Hippocampal formation (tissue), 2 donors: ENCODE results near the gene HES4.
"Not testable (repeated sequence)": the region's sequence is repeated elsewhere in the genome, so short reads cannot be mapped to it uniquely, and the experiment has no call there.

Experiments used
- DNase-seq, 2 donors: peaks; one replicate each; lab custom pipeline; 2025; lab: John Stamatoyannopoulos, UW

The HES4 gene

DNA sequence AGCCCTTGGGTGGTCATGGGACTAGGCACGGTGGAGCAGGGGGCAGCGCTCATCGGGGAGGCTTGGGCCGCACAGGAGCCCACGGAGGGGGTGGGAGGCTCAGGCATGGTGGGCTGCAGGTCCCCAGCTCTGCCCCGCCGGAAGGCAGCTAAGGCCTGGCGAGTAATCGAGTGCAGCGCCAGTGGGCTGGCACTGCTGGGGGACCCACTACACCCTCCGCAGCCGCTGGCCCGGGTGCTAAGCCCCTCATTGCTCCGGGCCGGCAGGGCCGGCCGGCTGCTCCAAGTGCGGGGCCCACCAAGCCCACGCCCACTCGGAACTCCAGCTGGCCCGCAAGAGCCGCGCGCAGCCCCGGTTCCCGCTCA is 18.4 kb upstream of the HES4 start:
- DNase-seq, result not testable (repeated sequence)

DNA sequence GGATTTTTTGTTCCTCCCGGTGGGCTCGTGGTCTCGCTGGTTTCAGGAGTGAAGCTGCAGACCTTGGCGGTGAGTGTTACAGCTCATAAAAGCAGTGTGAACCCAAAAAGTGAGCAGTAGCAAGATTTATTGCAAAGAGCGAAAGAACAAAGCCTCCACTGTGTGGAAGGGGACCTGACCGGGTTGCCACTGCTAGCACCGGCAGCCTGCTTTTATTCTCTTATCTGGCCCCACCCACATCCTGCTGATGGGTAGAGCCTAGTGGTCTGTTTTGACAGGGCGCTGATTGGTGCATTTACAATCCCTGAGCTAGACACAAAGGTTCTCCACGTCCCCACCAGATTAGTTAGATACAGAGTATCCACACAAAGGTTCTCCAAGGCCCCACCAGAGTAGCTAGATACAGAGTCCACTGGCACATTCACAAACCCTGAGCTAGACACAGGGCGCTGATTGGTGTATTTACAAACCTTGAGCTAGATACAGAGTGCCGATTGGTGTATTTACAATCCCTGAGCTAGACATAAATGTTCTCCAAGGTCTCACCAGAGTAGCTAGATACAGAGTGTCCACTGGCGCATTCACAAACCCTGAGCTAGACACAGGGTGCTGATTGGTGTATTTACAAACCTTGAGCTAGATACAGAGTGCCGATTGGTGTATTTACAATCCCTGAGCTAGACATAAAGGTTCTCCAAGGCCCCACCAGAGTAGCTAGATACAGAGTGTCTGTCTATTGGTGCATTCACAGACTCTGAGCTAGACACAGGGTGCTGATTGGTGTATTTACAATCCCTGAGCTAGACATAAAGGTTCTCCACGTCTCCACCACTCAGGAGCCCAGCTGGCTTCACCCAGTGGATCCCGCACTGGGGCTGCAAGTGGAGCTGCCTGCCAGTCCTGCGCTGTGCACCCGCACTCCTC is 17.8 kb upstream of the HES4 start:
- DNase-seq, result not testable (repeated sequence)

DNA sequence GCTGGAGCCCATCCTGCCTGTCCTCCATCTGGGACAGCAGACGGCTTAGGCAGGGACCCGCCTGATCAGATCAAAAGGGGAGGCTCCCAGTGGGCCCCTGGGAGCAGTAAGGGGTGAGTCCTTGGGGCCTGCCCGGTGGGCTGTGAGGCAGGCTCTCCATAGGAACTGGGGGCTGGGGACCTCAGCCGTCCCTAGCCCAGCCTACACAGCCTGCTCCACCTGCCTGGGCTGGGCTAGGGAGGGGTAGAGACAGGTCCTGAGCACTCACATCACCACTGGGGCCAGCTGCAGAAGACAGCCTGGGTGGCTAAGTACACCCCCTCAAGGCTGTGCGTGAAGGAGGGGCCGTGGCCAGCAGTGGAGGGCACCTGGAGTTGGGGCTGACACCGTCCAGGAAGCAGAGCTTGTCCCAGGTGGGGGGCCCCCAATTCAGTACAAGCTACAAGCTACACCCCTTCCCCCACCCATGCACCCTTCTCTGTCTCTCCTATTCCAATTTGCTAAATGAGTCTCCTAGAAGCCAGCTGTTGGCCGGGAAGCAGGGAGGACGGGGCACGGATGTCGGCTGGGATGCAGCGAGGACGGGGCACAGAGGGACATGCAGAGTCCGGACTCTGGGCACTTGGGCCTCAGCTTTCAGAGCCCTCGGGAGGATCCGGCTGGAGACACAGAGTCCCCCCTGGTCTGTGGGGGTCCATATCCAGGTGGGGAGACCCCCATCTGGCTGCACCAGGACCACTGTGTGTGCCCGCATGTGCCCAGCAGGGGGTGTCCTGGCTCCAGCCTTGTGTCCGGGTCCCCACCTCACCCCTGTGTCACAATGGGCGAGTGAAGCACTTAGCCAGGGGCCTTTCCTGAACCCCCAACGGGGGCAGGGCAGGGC is 15.1 kb upstream of the HES4 start:
- DNase-seq, result no peak

DNA sequence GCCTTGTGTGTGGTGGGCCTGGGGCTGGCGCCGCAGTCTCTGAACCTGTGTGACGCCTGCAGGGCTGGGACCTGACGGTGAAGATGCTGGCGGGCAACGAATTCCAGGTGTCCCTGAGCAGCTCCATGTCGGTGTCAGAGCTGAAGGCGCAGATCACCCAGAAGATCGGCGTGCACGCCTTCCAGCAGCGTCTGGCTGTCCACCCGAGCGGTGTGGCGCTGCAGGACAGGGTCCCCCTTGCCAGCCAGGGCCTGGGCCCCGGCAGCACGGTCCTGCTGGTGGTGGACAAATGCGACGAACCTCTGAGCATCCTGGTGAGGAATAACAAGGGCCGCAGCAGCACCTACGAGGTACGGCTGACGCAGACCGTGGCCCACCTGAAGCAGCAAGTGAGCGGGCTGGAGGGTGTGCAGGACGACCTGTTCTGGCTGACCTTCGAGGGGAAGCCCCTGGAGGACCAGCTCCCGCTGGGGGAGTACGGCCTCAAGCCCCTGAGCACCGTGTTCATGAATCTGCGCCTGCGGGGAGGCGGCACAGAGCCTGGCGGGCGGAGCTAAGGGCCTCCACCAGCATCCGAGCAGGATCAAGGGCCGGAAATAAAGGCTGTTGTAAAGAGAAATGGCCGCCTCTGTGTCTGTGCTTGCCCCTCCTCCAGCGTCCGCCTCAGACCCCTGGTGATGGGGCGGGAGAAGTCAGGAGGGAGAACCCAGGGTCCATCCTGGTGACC is 14.2 kb upstream of the HES4 start:
- no peak for DNase-seq

DNA sequence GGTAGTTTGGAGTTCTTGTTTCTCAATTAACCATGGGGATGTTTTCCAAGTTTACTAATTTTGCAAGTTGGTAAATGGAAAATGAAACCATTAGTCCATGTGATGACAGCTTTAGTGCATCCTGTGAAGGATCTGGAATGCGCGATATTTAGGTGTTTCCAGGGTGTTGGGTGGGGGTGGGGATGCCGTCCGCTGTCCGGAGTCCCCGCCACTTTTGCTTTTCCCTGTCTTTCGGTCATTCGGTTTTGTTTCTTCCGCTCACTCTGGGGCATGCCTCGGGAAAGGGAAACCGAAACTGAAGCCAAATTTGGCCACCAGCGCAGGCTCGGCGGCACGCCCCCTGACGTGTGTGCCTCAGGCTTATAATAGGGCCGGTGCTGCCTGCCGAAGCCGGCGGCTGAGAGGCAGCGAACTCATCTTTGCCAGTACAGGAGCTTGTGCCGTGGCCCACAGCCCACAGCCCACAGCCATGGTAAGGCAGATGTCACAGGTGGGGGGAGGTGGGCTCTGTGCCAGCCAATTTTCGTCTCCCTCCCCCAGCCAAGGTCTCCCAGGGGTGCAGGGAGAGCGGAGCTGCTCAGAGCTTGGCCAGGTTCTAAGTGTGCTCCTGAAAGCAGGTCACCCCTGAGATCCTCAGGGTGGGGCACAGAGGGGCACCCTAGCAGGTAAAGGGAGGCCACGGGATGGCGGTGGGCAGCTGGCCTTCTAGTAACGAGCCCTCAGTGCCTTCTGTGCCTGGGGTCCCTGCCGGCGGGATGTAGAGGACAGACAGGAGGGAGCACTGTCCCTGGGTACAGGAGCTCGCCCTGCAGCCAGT is 13.4 kb upstream of the HES4 start, which contains the start of gene ISG15:
Gene ISG15 (plus strand): TSS at position 393 of the 817 bp plus-strand sequence. CDS start 77 bp downstream, at position 470.
- DNase-seq, result peak; percentile 44 to 70

DNA sequence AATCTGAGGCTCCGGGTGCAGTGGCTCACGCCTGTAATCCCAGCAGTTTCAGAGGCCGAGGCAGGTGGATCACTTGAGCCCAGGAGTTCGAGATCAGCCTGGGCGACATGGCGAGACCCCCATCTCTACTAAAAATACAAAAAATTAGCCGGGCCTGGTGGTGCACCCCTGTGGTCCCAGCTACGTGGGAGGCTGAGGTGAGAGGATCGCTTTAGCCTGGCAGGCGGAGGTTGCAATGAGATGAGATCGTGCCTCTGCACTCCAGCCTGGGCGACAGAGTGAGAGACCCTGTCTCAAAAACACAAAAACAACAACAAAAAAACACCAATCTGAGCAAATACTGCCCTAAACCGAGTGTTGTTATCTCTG is 12.8 kb upstream of the HES4 start:
- not testable (repeated sequence) for DNase-seq

DNA sequence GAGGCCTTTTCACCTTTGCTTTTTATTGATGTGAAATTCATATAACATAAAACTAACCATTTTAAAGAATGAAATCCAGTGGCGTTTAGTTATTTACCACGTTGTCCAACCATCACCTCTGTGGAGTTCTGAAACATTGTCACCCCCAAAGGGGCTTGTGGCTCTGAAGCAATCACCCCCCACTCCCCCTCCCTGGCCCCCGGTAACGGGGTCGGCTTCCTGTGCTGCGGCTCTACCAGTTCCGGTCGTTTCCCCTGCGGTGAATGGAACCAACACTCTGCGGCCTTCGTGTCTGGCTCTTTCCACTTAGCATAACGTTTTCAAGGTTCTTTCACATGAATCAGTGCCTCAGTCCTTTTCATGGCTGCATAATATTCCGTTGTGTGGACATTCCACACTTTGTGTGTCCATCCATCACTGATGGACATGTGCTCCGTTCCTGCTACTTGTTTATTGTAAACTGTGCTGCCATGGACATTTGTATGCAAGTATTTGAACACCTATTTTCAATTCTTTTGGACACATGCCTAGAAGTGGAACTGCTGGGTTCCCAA is 11.6 kb upstream of the HES4 start:
- DNase-seq, result no peak

DNA sequence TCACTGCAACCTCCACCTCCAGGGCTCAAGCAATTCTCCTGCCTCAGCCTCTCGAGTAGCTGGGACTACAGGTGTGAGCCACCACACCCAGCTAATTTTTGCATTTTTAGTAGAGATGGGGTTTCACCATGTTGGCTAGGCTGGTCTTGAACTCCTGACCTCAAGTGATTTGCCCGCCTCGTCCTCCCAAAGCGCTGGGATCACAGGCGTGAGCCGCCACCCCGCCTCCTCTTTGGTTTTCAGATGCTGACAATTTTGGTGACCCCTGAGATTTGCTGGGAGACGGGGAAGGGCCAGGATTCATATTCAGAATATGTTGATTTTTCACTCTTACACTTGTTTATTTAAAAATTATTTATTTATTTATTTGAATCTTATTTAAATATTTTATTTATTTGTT is 10.2 kb upstream of the HES4 start:
- DNase-seq, result not testable (repeated sequence)

DNA sequence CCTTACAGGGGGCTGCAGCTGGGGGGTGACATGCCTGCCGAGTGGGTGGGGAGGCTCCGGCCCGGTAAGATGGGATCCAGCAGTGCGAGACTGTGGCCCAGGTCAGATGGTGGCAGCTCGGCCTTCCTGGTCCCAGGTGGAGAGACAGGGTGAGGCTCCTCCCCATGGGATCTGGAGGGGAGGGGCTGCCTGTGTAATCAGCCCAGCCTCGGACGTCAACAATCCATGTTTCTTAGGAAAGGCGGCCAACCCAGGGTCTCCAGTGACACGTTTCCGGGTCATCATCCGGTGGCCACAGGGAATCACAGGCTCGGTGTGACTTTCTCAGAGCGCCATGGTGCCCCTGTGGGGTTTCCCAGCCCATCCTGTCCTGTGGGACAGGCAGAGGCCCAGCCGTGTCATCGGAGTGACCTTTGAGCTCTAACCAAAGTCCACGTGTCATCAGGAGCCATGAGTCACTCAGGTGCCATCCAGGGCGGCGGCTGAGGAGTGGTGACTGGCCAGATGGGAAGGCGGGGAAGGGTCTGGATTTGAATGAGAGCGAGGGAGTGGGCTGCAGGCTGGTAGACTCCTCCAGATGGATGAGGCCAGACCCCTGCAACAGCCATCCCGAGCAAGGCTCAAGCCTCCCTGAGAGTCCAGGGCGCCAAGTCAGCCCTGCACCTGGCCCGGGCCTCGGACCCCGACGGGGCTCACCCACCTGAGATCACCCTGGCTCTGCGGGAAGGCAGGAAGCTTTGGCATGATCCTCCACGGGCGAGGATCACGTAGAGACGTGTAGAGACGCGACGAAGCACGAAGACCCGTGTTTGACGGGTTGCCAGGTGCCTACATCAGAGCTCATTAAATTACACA is 6.6 kb upstream of the HES4 start:
- DNase-seq, result no peak

DNA sequence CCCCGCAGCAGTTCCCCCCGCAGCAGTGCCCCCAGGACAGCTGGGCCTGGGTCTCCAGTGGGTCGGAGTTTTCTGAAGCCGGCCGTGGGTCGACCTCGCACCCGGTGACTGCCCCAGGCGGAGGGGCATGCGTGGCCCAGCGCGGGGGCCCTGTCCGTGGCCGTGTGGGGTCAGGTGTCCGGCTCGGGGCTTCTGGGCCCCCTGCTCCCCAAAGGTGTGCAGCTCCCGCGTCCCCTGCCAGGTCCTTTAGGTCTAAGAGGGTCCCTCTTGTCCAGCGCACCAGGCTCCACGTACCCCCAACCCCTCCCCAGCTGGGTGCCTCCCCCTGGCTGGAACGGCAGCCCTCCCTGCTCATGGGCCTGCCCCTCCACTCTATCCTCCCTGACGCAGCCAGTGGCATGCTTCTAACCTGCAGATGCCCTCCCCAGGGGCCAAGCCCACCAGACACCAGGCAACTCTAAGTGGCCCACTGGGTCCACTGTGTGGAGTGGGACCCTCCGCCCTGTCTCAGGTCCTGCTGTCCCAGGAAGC is 5.9 kb upstream of the HES4 start:
- no peak for DNase-seq

DNA sequence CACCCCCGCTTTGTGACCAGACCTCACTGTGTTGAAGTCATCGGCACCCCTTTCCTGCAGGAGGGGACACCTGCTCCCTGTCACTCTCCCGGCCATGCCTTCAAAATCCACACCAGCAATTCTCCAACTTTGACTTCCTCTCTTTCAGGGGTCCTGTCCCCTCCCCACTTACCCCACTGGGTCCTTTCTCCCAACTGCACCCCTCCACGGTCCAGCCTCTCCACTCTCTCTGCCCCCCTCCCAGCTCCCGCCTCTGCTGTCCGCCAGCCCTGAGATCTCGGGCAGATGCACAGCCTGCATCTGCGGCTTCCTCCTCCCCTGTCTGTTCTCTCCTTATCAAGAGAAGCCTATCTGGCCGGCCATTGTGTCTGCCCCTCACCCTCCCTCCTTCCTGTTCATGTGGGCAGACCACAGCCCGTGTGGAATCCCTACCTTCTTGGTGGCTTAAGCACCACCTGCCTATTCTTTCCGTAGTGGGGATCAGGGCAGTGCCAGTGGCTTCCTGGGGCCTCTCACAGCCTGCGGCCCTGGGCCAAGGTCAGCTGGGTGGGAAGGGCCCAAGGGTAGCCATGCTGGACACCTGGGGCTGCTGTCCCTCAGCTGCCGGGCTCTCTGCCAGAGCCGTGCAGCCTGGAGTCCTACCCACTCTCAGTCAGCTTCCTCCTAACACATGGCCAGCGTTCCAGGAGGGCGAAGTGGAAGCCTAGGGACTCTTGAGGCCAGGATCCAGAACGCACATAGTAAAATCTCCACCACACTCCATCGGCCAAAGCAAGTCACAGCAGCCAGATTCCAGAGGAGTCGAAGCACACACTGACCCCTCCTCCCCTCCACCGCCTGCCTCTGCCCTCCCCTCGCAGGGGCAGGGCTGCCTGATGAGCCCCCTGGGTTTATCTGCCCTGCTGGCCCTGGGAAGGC is 5.1 kb upstream of the HES4 start:
- no peak for DNase-seq

DNA sequence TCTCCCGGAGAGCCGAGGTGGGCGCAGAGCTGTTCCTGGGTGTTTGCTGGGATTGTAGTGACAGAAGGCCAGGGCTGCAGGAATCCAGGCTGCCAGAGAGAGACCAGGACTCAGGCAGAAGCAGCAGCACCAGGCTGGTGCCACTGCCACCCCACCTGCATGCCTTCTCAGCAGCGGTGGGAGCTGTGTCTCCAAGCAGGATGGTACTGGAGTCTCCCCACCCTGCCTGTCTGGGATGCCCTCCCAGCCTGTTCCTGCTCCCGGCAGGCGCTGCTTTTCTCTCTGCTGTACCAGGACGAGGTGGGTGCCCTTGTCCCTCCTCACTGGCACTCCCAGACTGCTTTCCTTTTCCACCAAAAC is 4.5 kb upstream of the HES4 start:
- no peak for DNase-seq

DNA sequence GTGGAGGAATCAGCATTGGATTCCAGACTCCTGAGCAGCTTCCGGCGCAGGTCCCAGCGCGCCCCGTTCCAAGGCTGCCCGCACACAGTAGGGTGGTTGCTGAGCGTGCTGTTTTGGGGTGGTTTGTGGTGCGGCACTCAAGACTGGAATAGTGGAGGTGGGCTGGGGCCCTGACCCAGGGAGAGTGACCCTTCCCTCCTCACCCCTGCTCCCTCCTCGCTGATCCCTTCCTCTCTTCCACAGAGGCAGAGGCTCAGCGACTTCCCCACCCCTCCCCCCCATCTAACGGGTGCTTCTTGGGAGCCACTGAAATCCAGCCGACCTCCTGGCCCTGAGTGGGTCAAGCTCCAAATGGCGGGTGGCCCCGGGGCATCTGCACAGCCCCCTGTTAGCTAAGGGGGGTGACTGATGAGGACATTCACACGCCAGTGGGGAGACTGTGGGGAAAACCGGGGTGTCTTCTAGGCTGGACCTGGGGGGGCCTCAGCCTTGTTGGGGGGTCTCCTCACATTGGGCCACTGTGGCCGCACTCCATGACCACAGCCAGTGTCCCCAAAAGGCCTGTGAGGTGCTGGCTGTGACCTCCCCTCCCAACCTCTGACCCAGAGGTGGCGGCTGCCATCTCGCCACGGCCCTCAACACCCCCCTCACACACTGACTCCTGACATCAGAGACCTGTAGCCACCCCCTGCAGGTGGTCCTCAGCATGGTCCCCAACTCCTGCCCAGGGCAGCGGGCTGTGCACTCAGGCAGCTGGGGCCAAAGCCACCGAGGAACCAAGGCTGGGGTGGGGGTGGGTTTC is 3.9 kb upstream of the HES4 start:
- DNase-seq, result no peak

DNA sequence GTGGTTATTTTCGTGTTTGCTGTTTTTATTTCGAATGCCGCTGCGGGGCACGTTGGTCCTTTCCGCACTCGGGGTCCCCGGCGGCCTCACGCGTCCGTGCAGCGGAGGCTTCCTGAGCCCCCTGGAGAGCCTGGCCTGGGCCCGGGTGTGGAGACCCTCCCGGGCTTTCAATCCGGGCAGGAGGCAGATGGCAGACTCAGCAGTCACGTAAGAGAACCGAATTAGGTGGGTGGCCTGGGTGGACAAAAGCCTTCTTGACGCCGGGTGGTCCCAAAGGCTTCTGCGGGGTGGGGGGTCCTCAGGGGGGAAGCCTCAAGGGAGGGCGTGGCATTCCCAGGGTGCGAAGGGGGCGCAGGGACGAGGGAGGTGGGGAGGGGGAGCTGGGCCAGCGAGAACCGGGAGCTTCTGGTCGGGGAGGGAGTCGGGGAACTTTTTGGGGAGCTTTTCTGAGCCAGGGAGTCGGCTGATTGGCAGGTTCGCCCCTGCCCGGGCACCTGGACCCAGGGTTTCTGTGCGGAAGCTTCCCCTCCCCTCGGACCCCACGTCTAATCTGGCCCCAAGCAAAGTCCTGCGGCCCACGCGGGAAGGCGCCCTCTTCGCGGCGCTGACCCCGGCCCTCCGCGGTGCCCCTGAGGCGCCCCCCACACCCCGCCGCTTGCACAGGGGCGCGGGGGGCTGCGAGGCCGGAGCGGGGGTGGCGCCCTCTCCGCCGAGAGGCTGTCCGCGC is 1.3 kb upstream of the HES4 start:
- no peak for DNase-seq

DNA sequence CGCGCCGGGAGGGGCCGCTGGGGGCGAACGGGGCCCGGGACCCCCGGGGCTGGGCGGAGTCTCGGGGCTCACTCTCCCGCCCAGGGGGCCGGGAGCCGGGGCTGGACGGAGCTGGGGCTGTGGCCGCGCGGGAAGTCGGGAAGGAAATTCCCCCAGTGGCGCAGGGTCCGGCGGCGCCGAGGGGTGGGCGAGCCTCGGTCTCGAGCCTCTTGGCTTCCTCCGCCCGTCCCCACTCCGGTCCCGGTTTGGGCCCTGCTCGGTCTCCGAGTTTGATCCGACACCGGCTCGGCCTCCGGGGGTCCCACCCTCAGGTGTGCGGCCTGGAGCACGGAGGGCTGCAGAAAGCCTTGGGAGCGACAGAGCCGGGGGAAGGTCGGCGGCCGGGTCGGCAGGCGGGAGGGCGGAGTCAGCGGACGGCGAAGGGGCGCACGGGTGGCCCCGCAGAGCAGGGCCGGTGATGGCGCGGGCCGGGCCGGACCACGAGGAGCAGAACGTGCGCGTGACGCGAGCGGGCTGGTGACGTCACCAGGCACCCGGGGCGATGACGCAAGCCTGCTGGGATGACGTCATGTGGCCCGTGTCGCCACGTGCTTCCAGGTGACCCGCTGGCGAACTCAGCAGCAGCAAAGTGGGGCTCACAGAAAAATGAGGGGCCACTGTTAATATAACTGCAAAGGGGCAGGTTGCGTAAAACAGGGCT is 610 bp upstream of the HES4 start:
- DNase-seq, result peak in 1 of 2 donors; percentile 54

DNA sequence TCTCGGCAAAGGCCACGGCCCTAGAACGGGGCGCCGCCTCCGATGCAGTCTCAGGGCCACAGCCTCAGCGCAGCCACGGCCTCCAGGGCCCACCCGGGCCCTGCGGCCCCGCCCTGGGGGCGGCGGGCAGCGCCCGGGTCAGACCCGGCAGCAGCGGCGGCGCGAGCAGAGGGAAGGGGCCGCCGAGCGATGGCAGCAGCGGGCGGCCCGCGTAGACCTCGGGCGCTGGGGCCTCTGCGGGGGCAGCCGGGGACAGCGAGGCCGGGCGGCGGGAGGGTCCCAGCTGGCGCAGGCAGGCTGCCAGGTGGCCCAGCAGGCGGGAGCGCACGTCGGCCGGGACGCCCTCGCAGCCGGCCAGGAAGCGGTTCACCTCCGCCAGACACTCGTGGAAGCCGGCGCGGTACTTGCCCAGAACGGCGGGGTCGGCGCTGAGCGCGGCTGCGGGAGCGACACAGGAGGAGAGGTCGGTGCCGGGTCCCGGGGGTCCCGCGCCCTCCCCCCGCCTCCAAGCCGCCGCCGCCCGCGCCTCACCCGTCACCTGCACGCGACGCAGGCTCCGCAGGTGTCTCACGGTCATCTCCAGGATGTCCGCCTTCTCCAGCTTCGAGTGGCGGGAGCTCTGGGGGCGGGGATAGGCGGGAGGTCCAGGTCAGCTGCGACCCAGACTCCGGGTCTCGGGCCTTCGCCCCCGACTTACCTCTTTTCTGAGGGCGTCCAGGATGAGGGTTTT is 737 bp downstream of the HES4 start:
- DNase-seq, result no peak
